Measurements from ENCODE around the gene MCM5.
"Not testable (repeated sequence)": the region's sequence is repeated elsewhere in the genome, so short reads cannot be mapped to it uniquely, and the experiment has no call there.

The MCM5 gene

DNA sequence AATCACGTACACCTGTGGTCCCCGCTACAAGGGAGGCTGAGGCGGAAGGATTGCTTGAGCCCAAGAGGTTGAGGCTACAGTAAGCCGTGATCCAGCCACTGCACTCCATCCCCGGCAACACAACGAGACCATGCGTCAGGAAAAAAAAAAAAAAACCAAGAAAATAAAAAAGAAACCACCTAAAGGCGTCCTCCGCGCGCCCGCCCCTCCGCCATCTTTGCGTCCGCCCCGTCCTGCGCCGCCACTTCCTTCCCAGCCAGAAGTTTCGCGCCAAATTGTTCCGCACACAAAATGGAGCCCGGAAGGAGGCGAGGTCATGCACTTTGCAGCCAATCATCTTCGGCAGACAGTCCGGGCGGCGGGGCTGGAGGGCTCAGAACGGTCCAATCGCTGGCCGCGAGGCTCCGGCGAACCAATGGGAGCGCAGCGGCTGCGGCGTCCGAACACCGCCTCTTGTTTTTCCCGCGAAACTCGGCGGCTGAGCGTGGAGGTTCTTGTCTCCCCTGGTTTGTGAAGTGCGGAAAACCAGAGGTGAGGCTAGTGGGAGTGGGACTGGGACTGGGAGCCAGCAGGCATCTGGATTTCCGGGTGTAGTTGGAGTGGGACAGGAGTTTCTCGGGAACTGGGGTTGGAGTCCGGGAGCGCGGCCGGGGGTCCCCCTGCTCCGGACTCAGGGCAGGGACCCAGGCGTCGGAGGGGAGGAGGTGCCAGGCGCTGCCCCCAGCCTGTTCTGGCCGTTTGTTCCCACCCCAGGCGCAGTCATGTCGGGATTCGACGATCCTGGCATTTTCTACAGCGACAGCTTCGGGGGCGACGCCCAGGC lies at the start of gene MCM5:
Gene MCM5 (plus strand): TSS at position 463 of the 823 bp plus-strand sequence. CDS start 299 bp downstream, at position 762.
- peak; percentile 98 for DNase-seq (ENCODE audit: low spot score)

DNA sequence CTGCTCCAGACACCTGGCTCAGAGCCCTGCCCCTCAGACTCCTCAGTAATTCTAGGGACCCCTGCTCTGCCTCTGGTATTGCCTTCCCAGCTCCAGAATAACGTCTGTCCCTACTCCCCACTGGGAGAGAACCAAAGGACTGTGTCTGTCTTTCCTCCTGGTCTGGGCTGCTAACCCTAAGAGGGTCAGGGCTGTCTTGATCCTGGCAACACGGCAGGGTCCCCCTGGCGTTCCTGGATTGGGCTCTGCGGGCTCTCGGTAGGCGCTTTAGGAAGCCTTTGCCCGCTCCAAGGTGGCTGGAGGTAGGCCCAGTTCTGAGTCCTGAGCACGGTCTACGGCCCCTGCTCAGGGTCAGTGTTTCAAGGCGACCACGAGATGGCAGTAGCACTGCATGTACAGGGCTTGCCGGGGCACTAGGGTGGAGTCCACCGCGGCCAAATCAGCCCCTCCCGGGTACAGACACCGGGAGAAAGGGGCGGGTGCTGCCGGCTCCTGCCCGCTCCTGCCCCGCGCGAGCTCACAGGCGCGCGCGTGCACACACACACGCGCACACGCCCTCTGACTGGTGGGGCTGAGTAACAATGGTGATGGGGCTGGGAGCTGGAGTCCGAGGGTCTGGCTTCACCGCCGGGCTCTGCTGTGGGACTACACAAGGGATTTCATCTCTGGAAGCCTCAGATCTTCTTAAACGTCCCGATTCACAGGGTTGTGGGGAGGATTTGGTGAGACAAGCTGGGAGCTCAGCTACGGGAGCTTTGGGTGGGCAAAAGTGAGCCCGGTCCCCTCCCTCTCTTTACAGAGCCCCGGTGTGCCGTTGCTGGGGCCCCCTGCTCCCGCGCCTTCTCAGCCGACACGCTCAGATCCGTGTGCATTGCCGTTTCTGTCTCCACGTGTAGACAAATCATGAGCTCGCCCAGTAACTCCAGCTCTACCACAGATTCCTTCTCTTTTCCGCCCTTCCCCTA lies 49.1 kb upstream of the MCM5 start:
- peak; percentile 90 for DNase-seq (ENCODE audit: low spot score)

DNA sequence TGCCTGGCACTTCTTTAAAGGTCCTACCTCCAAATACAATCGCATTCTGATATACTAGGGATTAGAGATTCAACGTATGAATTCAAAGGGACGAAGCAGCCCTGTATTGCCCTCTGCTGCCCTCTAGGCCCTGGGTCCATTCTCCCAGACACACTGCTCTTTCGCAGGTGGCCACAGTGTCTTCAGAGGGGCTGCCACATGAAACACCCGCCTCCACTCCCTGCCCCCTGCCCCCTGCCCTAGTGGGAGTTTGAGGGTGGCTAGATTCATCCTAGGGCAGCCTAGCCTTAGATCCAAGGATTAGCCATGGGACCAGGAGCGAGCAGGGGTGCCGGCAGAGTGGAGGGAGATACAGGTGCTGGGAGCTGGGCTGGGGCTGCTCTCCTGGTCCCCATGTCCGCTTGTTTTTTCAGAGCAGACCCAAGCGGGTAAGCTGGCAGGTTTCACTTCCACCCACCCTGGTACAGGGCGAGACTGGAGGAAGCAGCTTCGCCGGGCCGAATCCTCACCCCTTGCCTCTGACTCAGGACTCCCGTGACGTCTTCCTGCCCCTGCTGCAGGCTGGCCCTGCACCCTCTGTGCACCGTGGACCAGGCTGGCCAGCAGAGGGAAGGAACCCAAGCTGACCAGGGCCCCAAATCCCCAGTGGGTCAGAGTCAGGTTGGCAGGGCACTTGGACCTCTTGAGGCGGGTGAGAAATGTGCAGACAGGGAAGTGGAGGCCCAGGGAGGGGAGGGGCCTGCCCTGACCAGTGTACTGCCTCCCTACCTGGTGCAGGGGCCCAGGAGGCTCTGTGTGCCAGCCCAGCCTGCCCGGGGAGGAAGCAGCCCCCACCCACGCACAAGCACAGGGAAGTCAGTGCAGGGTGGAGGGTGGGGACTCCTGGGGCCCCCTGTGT lies 47.5 kb upstream of the MCM5 start:
- DNase-seq (ENCODE audit: low spot score), result peak; percentile 39

DNA sequence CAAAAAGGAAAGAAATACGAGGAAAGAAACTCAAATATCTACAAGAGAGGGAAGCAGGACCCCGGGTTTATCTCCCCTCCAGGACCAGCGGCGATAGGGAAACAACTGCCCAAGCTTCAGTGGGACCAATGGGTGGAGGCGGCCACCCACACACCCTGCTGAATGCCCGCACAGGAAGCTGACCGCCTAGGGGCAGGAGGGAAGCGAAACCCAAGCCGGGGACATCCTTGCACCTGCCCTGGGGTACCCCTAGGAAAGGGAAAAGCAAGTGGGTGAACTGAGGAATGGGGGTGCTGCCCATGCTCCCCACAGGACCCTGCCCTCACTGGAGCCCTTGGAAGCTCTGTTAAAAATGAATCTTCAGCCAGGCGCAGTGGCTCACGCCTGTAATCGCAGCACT lies 46.6 kb upstream of the MCM5 start:
- DNase-seq (ENCODE audit: low spot score), result no peak

DNA sequence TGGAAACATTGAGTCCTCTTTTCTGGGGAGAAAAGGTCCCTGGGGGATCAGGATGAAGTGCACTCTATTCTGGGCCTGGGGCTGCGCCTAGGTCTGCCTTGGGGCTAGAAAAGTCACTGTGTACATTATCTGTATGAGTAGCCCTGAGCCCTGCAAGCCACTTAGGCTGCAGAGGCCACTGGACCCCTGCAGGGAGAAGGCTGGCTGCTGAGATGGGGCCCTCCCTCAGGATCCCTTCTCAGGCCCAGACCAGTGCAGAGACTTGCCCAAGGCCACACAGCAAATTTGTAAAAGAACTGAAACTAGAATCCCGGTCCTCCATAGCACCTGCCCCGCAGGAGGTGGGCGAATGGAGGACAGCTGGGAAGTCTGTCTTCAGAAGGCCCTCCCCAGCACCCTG lies 45.9 kb upstream of the MCM5 start:
- DNase-seq (ENCODE audit: low spot score), result no peak

DNA sequence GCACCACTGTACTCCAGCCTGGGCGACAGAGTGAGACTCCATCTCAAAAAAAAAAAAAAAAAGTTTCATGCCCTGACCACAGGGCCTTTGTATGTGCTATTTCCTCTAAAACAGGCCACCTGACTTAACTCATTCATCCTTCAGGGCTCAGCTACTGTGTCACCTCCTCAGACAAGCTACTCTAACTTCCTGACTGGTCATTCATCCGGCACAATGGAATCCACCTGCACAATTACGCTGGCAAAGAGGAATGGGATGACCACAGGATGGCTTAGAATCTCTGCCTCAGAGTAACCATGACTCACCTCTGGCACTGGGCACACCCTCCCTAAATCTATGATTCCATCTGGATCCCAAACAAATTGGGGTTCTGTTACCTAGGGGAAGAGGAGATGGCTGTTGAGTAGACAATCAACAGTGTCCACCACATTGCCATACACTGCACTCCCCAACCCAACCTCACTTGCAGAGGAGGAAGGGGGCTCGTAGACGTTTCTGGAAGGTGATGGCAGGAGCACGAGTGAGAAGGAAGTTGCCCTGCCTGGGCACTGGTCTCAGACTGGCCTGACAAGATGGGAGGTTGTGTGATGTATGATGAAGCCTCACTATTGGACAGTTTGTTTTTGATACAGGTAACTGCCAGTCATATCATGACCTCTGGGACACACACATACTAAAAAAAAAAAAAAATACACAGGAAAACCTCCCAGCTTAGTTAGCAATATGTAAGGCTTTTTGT lies 41.9 kb upstream of the MCM5 start:
- DNase-seq (ENCODE audit: low spot score), result no peak

DNA sequence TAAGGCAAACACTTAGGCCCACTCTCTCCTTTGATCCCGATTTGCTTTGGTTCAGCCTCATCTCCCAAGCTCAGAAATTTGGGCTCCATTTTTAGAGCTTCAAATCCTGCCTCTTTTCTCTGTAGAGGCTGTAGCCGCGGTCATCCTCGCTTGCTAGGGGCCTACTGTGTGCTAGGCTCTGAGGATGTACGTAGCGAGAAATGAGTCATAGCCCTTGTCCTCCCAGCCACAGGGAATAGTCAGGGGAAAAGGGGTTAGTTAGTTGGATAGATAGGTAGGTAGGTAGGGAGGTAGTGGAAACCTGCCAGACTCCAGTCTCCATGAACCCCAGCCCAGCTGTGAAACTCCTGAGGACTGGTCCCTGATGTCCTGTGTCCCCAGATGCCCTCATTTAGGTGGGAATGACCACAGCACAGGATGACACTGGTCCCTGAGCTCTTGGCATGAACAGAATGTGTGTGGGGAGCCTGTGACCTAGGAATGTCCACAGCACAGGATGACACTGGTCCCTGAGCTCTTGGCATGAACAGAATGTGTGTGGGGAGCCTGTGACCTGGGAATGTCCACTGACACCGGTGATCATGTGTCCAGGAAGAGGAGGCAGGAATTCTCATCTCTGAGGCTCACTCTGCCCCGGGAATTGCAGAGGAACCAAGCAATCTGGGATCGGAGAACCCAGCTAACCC lies 40.4 kb upstream of the MCM5 start:
- DNase-seq (ENCODE audit: low spot score), result no peak

DNA sequence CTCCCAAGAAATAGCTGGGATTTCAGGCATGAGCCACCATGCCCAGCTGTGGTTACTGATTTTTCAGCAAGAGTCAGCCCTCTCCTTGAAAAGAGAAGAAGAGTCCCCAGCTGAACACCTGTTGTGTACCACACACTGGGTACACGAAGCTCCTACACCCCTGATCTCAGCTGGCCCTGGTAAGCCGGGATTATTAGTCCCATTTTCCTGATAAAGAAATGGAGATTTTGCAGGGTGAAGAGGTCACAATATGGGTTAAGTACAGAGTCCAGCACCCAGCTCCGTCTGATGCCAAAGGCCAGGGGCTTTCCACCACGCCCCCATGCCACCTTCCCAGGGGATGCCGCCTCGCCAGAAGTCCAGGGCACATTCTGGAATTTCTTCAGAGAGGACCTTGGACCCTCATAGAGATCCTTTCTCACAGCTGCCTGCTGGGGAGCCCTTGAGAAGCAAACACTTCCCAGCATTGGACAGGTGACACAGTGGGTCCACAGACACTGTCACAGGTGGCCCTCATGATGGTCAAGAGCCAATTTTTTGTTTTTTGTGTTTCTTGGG lies 38.9 kb upstream of the MCM5 start:
- DNase-seq (ENCODE audit: low spot score), result no peak

DNA sequence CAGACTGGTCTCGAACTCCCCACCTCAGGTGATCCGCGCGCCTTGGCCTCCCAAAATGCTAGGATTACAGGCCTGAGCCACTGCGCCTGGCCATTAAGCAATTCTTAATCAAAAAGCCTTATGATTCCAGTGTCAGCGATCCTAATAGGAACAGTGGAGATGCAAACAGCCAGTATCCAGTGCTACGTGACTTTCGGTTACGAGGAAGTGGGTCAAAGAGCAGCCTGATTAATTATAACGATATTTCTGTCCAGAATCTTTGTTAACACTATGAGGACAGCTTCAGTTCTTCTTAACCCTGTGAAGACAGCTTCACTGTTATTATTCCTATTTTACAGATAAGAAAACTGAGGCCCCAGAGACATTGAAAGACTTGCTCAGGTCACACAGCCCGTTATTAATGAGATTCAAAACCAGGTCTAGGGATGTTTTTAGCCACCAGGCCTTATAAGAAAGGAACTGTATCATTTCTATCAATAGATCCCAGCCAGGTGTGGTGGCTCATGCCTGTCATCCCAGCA lies 36.3 kb upstream of the MCM5 start:
- DNase-seq (ENCODE audit: low spot score), result no peak

DNA sequence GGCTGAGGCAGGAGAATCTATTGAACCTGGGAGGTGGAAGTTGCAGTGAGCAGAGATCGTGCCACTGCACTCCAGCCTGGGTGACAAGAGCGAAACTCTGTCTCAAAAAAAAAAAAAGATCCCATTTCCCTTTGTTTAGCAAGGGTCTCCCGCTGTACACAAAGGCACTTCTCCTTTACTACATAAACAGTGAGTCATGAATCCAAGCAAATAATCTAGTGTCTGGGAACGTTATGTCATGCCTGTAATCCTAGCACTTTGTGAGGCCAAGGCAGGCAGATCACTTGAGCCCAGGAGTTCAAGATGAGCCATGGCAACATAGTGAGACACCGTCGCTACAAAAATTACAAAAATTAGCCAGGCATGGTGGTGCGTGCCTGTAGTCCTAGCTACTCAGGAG lies 35.7 kb upstream of the MCM5 start:
- not testable (repeated sequence) for DNase-seq (ENCODE audit: low spot score)

DNA sequence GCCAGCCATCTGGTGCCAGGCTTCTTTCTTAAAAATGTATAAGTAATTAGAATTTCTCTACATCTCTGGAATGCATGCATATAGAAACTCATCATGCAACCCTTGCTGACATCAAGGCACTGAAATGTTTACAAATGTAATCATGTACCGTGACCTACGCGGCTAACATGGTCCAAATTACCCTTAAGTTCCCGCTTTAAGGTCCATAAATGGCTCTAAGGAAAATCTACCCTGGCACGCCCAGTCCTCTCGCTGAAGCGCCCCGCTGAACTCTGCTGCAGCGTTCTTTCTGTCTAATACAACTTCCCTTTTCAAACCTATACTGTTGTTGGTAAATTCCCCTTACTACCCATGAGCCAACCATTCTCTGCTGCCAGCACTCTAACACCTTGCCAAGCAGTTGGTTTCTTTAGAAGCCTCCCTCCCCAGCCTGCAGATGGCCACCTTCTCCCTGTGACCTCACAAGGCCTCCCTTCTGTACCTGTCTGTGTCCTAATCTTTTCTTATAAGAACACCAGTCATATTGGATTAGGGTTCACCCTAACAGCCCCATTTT lies 32.5 kb upstream of the MCM5 start:
- peak; percentile 54 for DNase-seq (ENCODE audit: low spot score)

DNA sequence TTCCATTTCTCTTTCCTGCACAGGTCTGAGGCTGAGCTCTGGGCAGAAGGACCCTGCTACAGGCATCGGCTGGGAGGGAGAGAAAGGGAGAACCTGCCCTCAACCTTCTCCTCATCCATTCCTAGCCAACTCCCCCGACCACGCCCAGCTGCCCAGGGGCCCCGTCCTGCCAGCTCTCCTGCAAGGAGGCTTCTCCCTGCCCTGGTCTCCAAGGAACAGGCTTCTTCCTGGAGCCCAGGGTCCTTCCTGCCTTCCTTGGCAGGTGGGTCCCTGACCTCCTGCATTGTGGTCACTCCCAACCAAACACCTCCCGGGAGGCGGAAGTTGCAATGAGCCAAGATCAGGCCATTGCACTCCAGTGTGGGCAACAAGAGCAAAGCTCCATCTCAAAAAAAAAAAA lies 31.6 kb upstream of the MCM5 start:
- no peak for DNase-seq (ENCODE audit: low spot score)

DNA sequence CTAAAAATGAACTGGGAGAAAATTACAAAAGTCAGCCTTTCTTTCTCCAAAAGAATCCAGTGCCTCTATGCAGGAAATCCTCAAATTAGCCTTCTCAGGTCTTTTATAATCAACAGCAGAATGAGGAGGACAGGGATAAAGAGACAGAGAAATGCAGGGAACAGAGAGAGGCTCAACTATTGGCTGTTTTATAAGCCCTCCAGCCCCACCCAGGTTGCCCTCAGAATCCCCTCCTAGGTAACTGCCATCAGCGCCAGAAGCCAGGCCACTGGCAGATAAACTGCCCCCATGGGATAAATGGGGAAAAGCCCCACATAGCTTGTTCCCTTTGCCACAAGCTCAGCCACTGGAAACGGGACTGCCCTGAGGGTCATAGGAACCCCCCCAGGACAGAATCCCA lies 29.9 kb upstream of the MCM5 start:
- DNase-seq (ENCODE audit: low spot score), result no peak

DNA sequence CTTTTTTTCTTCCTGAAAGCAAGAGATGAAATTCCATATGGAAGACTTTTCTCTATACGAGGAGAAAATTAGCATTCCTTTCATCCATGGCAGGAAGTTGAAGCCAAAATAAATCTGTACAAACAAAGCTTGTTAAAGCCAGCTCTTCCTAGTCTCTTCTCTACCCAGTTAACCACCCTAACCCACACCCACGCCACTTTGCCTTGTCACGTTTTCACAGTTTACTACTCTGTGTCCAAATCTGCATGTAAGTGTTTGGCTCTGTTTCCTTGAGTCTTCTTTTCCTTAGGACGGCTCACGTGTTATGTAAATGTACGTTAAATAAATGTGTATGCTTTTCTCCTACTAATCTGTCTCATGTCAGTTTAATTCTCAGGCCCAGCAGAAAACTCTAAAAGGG lies 26.2 kb upstream of the MCM5 start:
- peak; percentile 42 for DNase-seq (ENCODE audit: low spot score)

DNA sequence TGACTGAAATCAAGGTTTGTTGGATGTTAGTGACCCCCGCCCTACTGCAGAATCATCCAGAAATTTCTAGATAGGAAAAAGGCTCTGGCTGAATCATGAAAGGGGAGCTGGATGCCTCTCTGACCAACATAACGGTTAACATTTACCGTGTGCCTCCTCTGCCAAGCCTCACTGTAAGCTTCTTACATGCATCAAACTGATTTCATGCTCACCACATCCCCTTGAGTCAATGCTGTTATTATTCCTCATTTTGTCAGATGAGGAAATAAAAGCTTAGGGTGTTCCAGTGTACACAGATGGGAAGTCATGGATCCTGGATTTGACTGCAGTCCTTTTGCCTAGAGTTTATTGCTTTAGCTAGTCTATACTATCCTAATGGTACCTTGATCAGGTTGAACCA lies 24.9 kb upstream of the MCM5 start:
- no peak for DNase-seq (ENCODE audit: low spot score)

DNA sequence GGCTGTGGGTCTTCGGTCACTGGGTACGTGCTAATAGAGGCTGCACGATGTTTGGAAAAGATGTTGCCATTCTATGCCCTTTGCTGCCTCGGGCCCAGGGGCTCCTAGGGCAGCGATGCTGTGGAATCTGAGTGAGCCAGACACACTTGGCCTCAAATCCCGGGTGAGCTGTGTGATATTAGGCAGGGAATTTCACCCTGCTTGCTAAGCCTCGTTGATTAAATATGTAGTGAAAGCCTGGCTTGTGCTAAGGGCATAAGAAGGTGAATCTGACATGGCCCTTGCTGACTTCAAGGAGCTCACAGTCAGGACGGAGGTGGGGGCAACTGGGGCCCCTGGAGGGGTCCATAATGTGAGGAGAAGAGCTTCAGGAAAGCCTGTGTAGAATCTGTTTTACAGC lies 24.4 kb upstream of the MCM5 start:
- DNase-seq (ENCODE audit: low spot score), result no peak

DNA sequence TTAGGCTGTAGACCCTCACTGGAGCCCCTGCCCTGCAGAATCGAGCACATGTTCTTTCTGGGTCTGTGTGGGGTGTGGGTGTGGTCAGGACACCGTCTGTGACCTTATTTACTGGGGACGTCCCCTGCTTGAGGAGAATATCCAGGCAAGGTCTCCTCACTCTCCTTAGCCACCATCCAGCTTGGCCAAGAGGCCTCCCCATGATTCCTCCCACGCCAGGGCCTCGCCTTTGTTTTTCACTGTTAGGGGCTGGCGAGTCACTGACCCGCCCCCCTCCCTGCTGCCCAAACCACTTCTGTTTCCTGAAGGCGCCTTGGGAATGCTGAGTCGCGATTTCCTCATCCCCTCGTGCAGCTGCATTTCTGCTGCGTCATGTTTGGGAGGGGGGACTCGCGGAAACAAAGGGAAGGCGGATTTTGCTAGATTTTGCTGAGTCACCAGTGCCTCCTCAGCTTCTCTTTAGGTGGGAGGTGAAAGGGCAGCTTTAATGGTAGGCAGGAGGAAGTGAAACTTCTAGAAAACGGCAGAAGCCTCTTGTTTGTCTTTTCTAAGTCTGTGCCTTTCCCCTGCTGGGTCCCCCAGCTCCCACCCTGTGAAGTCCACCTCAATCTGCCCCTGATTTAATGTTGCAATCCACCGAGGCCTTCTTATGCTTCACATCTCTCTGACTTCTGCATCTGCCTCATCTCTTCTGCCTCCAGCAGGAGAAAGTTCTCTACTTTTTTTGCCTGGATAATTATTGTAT lies 23.0 kb upstream of the MCM5 start:
- DNase-seq (ENCODE audit: low spot score), result peak; percentile 63

DNA sequence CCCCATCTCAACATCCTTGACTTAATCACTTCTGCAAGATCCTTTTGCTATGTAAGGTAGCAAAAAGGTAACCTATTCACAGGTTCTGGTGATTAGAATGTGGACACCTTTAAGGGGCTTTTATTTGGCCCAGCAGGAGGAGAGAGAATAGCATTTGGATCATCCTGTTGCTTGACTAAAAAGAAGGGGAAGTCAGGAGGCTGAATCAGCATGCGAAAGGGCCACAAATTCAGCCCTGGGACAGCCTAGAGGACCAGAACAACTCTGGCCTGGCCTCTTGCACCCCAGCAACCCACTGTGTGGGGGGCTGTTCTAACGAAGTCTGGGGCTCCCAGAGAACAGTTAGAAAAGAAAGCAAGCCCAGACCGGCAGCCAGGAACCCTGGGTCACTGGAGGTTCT lies 22.2 kb upstream of the MCM5 start:
- no peak for DNase-seq (ENCODE audit: low spot score)

DNA sequence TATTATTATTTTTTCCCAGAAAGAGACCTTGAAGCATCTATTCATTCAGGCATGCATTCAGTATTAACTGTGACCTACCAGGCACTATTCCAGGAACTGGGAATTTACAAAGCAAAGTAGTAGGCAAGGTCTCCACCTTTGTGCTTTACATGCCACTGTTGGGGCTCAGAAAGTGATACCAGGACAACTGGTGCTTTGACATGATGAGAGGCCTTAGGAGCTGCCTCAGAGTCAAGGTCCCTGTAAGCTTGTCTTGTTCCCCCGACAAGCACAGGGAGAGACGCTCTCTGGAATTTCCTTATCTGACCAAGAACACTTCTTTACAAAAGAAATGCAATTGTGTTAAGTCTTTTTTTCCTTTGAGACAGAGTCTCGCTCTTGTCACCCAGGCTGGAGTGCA lies 21.3 kb upstream of the MCM5 start:
- DNase-seq (ENCODE audit: low spot score), result no peak

Measured in hematopoietic multipotent progenitor cell treated with erythropoietin and hydrocortisone succinate and interleukin-3 and kit ligand, for 15 days (in vitro differentiated cells).